Esophagus (tissue), 2 donors: Measurements from ENCODE around the gene SEC24B. TPM values are rescaled to one million over a fixed set of nuclear protein-coding genes. Genes with fewer than 3 reads are reported as not detected.
A peak's percentile ranks its signal among the peaks of the same experiment; 100 is the strongest.
"Not testable (repeated sequence)": the region's sequence is repeated elsewhere in the genome, so short reads cannot be mapped to it uniquely, and the experiment has no call there.

ENCODE experiments used
- H3K27ac ChIP-seq, 2 donors: one replicate each; pipeline ENCODE4 v1.5.1; 2013; ENCODE audit warnings: low read depth in 2 of 2, mild to moderate bottlenecking in 2 of 2, inconsistent platforms in 1 of 2, low read length in 1 of 2, moderate library complexity in 1 of 2
- H3K27me3 ChIP-seq, 2 donors: one replicate each; pipeline ENCODE4 v1.6.1; 2013; ENCODE audit warnings: low read length in 2 of 2, control low read depth in 1 of 2, mild to moderate bottlenecking in 1 of 2; ENCODE audit not compliant: insufficient read depth in 2 of 2, control insufficient read depth in 1 of 2
- H3K36me3 ChIP-seq, 2 donors: one replicate each; pipeline ENCODE4 v1.6.1; 2013; ENCODE audit warnings: low read length in 1 of 2; ENCODE audit not compliant: control insufficient read depth in 2 of 2, insufficient read depth in 2 of 2
- H3K4me1 ChIP-seq, 2 donors: one replicate each; pipeline ENCODE4 v1.6.1; 2013; ENCODE audit warnings: low read length in 1 of 2; ENCODE audit not compliant: control insufficient read depth in 2 of 2, insufficient read depth in 2 of 2
- H3K4me3 ChIP-seq, 2 donors: one replicate each; pipeline ENCODE4 v1.5.1; 2013; ENCODE audit warnings: low read length in 2 of 2, mild to moderate bottlenecking in 2 of 2, low read depth in 1 of 2, moderate library complexity in 1 of 2
- H3K9me3 ChIP-seq, 2 donors: one replicate each; pipeline ENCODE4 v1.6.1; 2013; ENCODE audit warnings: mild to moderate bottlenecking in 2 of 2, low read depth in 1 of 2, low read length in 1 of 2, moderate library complexity in 1 of 2; ENCODE audit not compliant: control insufficient read depth in 2 of 2, insufficient read depth in 1 of 2
- WGBS, 2 donors: extraction: QIAGEN DNeasy Blood & Tissue Kit; methylation state at CpG; one replicate each; pipeline ENCODE4 v1.1.7; 2013; 5-methylcytosine and 5-hydroxymethylcytosine counted together
- polyA plus RNA-seq, 2 donors: library from polyadenylated mRNA; stranded (reverse); fragments of 200-250 nt; gene quantifications; one replicate each; pipeline ENCODE4 v1.2.3, GENCODE V29; 2013
- donor health status: healthy with polysubstance abuse.
- donor health status: Bipolar disorder and iron deficiency.

SEC24B gene
- polyA plus RNA-seq, 2 donors, result 7.4 to 10.0 TPM

- H3K27me3 ChIP-seq, result no peaks in the 10 kb centered on the region
- H3K9me3 ChIP-seq, result no peaks in the 10 kb centered on the region
- peaks cover 6 to 8% of the 10 kb centered on the region in 2 donors for H3K36me3 ChIP-seq
- WGBS, 2 donors, result 95 to 98% methylated on average over 1 of the region's 1 CpG
- H3K4me3 ChIP-seq, result no peak overlapping the region
- H3K27ac ChIP-seq, result no peak overlapping the region
- no peaks in the 10 kb centered on the region for H3K4me1 ChIP-seq
These were observed 111.8 kb downstream of the SEC24B start for GRCh38 chr4:109545401-109545800.

GRCh38 chr4:109547394-109547793 is 113.8 kb downstream of the SEC24B start:
- Histone ChIP-seq H3K36me3 (peaks cover 5 to 6% of the 10 kb centered on the region in 2 donors), H3K4me1 (no peaks in the 10 kb centered on the region), H3K9me3 (no peaks in the 10 kb centered on the region), H3K27ac (no peak overlapping the region), H3K27me3 (no peaks in the 10 kb centered on the region), H3K4me3 (no peak overlapping the region)
- 68 to 69% methylated on average over 5 of the region's 5 CpGs for WGBS, 2 donors

- H3K4me3 ChIP-seq, result no peak overlapping the region
- H3K9me3 ChIP-seq, result no peaks in the 10 kb centered on the region
- no peaks in the 10 kb centered on the region for H3K27me3 ChIP-seq
- 47 to 67% methylated on average over 2 of the region's 2 CpGs for WGBS, 2 donors
- no peaks in the 10 kb centered on the region for H3K4me1 ChIP-seq
- peaks cover 2 to 5% of the 10 kb centered on the region in 2 donors for H3K36me3 ChIP-seq
- no peak overlapping the region for H3K27ac ChIP-seq
These were observed 115.0 kb downstream of the SEC24B start for GRCh38 chr4:109548655-109549054.

GRCh38 chr4:109552237-109552636 is 118.6 kb downstream of the SEC24B start:
- Histone ChIP-seq H3K4me1 (no peaks in the 10 kb centered on the region), H3K36me3 (peaks cover 0 to 3% of the 10 kb centered on the region in 2 donors), H3K9me3 (no peaks in the 10 kb centered on the region), H3K27ac (no peak overlapping the region), H3K27me3 (no peaks in the 10 kb centered on the region), H3K4me3 (no peak overlapping the region)
- WGBS, 2 donors, result 98% methylated on average over 6 of the region's 6 CpGs

GRCh38 chr4:109553130-109553529 is 119.5 kb downstream of the SEC24B start:
- no peak overlapping the region for H3K4me3 ChIP-seq
- 95 to 99% methylated on average over 2 of the region's 2 CpGs for WGBS, 2 donors

GRCh38 chr4:109554971-109555370 is 121.4 kb downstream of the SEC24B start:
- no peak overlapping the region for H3K27ac ChIP-seq
- H3K4me1 ChIP-seq, result no peaks in the 10 kb centered on the region
- no peaks in the 10 kb centered on the region for H3K27me3 ChIP-seq
- no peaks in the 10 kb centered on the region for H3K36me3 ChIP-seq
- WGBS, 2 donors, result 91% methylated on average over 3 of the region's 3 CpGs
- peaks cover 0 to 3% of the 10 kb centered on the region in 2 donors for H3K9me3 ChIP-seq
- H3K4me3 ChIP-seq, result no peak overlapping the region

More at GRCh38 chr4:109553130-109553529, 119.5 kb downstream of the SEC24B start:
- Histone ChIP-seq H3K27me3 (no peaks in the 10 kb centered on the region), H3K36me3 (peaks cover 0 to 3% of the 10 kb centered on the region in 2 donors), H3K27ac (no peak overlapping the region), H3K4me1 (no peaks in the 10 kb centered on the region), H3K9me3 (peaks cover 0 to 3% of the 10 kb centered on the region in 2 donors)

GRCh38 chr4:109557433-109557832 is 123.8 kb downstream of the SEC24B start:
- Histone ChIP-seq H3K4me1 (no peaks in the 10 kb centered on the region), H3K27me3 (no peaks in the 10 kb centered on the region), H3K9me3 (peaks cover 0 to 3% of the 10 kb centered on the region in 2 donors), H3K36me3 (no peaks in the 10 kb centered on the region), H3K27ac (no peak overlapping the region), H3K4me3 (no peak overlapping the region)
- 96 to 98% methylated on average over 28 of the region's 28 CpGs for WGBS, 2 donors

GRCh38 chr4:109558095-109558494 is 124.5 kb downstream of the SEC24B start:
- not testable (repeated sequence) for H3K4me3 ChIP-seq, H3K4me1 ChIP-seq, H3K9me3 ChIP-seq, H3K36me3 ChIP-seq, H3K27me3 ChIP-seq, H3K27ac ChIP-seq
- 85 to 96% methylated on average over 6 of the region's 6 CpGs for WGBS, 2 donors

GRCh38 chr4:109559625-109559982 is 126.0 kb downstream of the SEC24B start:
- Histone ChIP-seq H3K36me3 (no peaks in the 10 kb centered on the region), H3K4me3 (peak overlapping the region; percentile 68 to 74), H3K9me3 (peaks cover 0 to 3% of the 10 kb centered on the region in 2 donors), H3K4me1 (no peaks in the 10 kb centered on the region), H3K27me3 (no peaks in the 10 kb centered on the region), H3K27ac (peak overlapping the region; percentile 81 to 97)
- 2 to 3% methylated on average over 27 of the region's 27 CpGs for WGBS, 2 donors

GRCh38 chr4:109559983-109560686 is 126.5 kb downstream of the SEC24B start, which contains the start of gene MCUB:
MCUB (plus strand) TSS chr4:109560246; CDS start chr4:109560338, 92 bp downstream.
- peak within 1 kb of the TSS; percentile 68 to 74 for H3K4me3 ChIP-seq
- no peaks in the 10 kb centered on the region for H3K27me3 ChIP-seq
- peaks cover 0 to 3% of the 10 kb centered on the region in 2 donors for H3K9me3 ChIP-seq
- no peaks in the 10 kb centered on the region for H3K4me1 ChIP-seq
- no peaks in the 10 kb centered on the region for H3K36me3 ChIP-seq
- H3K27ac ChIP-seq, result peak within 1 kb of the TSS; percentile 93 to 97
- WGBS, 2 donors, result 0 to 1% methylated on average over 59 to 73 of the region's 73 CpGs
